ENCODE measurements around the gene OARD1.

- no peak for TF ChIP-seq CTCF (IDR thresholded peaks at IDR 0.05)
- TF ChIP-seq POLR2A (IDR thresholded peaks at IDR 0.05) = no peak
These were observed 29.0 kb downstream of the OARD1 start for GRCh38 chr6:41043151-41043550.
